Activated B cell treated with CpG ODN at 0.5 μM for 24 hours (primary cell): Measurements from ENCODE around the gene INTU. TPM values are rescaled to one million over a fixed set of nuclear protein-coding genes. Genes with fewer than 3 reads are reported as not detected.

Experiments
- ATAC-seq: fragments of 200-7000 bp; cut with Tn5 transposase; one replicate; pipeline ENCODE4 v1.10.0; 2021; ENCODE audit warnings: low read depth, mild to moderate bottlenecking, moderate library complexity
- CTCF ChIA-PET: fragments of 350-600 bp; sonication (Branson Sonifier 250); formaldehyde crosslinking; loops from one replicate; lab custom pipeline; 2021; ENCODE audit warnings: antibody characterized with exemption; lab: Charles Lee
- POLR2A ChIA-PET: fragments of 350-600 bp; sonication (Branson Sonifier 250); formaldehyde crosslinking; loops from one replicate; lab custom pipeline; 2021; ENCODE audit warnings: antibody characterized with exemption; lab: Charles Lee
- DNase-seq: peaks from one replicate; pipeline ENCODE4 v3.0.0; 2022
- H3K27ac Mint-ChIP-seq: one replicate; pipeline ENCODE4 v1.8.0; 2020; ENCODE audit warnings: mixed read lengths
- H3K27me3 Mint-ChIP-seq: one replicate; pipeline ENCODE4 v1.8.0; 2021; ENCODE audit warnings: mixed read lengths
- H3K36me3 Mint-ChIP-seq: one replicate; pipeline ENCODE4 v1.8.0; 2021; ENCODE audit warnings: low read depth, mixed read lengths
- H3K4me1 Mint-ChIP-seq: one replicate; pipeline ENCODE4 v1.8.0; 2021; ENCODE audit warnings: mixed read lengths
- H3K4me3 Mint-ChIP-seq: one replicate; pipeline ENCODE4 v1.8.0; 2020; ENCODE audit warnings: mild to moderate bottlenecking, mixed read lengths
- H3K9me3 Mint-ChIP-seq: one replicate; pipeline ENCODE4 v1.8.0; 2020; ENCODE audit warnings: mixed read lengths
- CTCF ChIP-seq: fragments of 200-600 bp; IDR thresholded peaks from one replicate; pipeline ENCODE4 v1.8.0; 2022; ENCODE audit warnings: antibody characterized with exemption, mild to moderate bottlenecking
- intact Hi-C: fragments of 100-400 bp; cut with micrococcal nuclease; formaldehyde crosslinking; loops from one replicate; pipeline ENCODE4 v1.15.1; 2024
- total RNA-seq: library from RNA; stranded (reverse); gene quantifications from 2 replicates; pipeline ENCODE4 v1.2.3, GENCODE V29; 2022

INTU gene
- total RNA-seq, 1 donor from 2014 or later: 0.02 TPM

GRCh38 chr4:127604949-127605709 lies 27.6 kb upstream of the INTU start:
- Mint-ChIP-seq H3K4me1 (no peaks in the 10 kb centered on the region), H3K27me3 (peaks cover 5% of the 10 kb centered on the region), H3K36me3 (no peaks in the 10 kb centered on the region), H3K9me3 (no peaks in the 10 kb centered on the region), H3K4me3 (no peak overlapping the region), H3K27ac (no peak overlapping the region)
- intact Hi-C loops: loop anchor here (1.0 kb wide), 3 partner anchors 127 to 392 kb away; no protein-coding TSS in a partner anchor
- ATAC-seq (no peak), DNase-seq (no peak)
- ChIA-PET POLR2A (no interaction called here), CTCF (interaction anchor here (1.1 to 2.1 kb wide), 2 partner anchors 21 to 128 kb away, joined by 3 to 7 read pairs; no protein-coding TSS in a partner anchor)
- TF ChIP-seq CTCF: no peak

GRCh38 chr4:127606823-127607222 lies 25.9 kb upstream of the INTU start:
- TF ChIP-seq CTCF: no peak
- Mint-ChIP-seq H3K9me3 (no peaks in the 10 kb centered on the region), H3K27me3 (peaks cover 5% of the 10 kb centered on the region), H3K27ac (no peak overlapping the region), H3K4me1 (no peaks in the 10 kb centered on the region), H3K36me3 (no peaks in the 10 kb centered on the region), H3K4me3 (no peak overlapping the region)
- ChIA-PET POLR2A (no interaction called here), CTCF (interaction anchor here (2.1 kb wide), 1 partner anchor 126 kb away, joined by 7 read pairs; no protein-coding TSS in a partner anchor)
- DNase-seq: no peak
- intact Hi-C loops: no loop called here
- no peak for ATAC-seq

- ATAC-seq: no peak
- peaks cover 5% of the 10 kb centered on the region for H3K27me3 Mint-ChIP-seq
- no peak overlapping the region for H3K27ac Mint-ChIP-seq
- no peak for DNase-seq
- no peaks in the 10 kb centered on the region for H3K36me3 Mint-ChIP-seq
- H3K4me3 Mint-ChIP-seq: no peak overlapping the region
- no peaks in the 10 kb centered on the region for H3K9me3 Mint-ChIP-seq
- no peak for TF ChIP-seq CTCF
- no peaks in the 10 kb centered on the region for H3K4me1 Mint-ChIP-seq
- CTCF ChIA-PET: no interaction called here
- intact Hi-C loops: no loop called here
- POLR2A ChIA-PET: no interaction called here
Measured at GRCh38 chr4:127609484-127609883, 23.3 kb upstream of the INTU start.

GRCh38 chr4:127610488-127610887 lies 22.3 kb upstream of the INTU start:
- H3K4me3 Mint-ChIP-seq: no peak overlapping the region

More at GRCh38 chr4:127610488-127610887, 22.3 kb upstream of the INTU start:
- DNase-seq: no peak
- ATAC-seq: no peak
- POLR2A ChIA-PET: no interaction called here
- no peaks in the 10 kb centered on the region for H3K9me3 Mint-ChIP-seq
- H3K27ac Mint-ChIP-seq: no peak overlapping the region
- CTCF ChIA-PET: no interaction called here
- no peaks in the 10 kb centered on the region for H3K4me1 Mint-ChIP-seq
- TF ChIP-seq CTCF: no peak
- no peaks in the 10 kb centered on the region for H3K36me3 Mint-ChIP-seq
- H3K27me3 Mint-ChIP-seq: no peaks in the 10 kb centered on the region
- intact Hi-C loops: no loop called here
